Loucy (cell line): ENCODE measurements around the gene CSNK1G2.
A peak's percentile ranks its signal among the peaks of the same experiment; 100 is the strongest.

Source experiments
- H2AFZ ChIP-seq: fragments of 200-600 bp; sonication (generic); 2 replicates; pipeline ENCODE4 v1.6.0; 2016; ENCODE audit warnings: antibody characterized with exemption, mild to moderate bottlenecking, low read length, moderate library complexity
- H3F3A ChIP-seq: fragments of 200-600 bp; 2 replicates; pipeline ENCODE4 v1.6.0; 2016; ENCODE audit warnings: antibody characterized with exemption, low read depth, mild to moderate bottlenecking
- H3K27me3 ChIP-seq: fragments of 200-600 bp; sonication (generic); 2 replicates; pipeline ENCODE4 v1.6.1; 2014; ENCODE audit warnings: low read length, mild to moderate bottlenecking; ENCODE audit not compliant: insufficient read depth, poor library complexity, severe bottlenecking
- H3K36me3 ChIP-seq: fragments of 200-600 bp; sonication (generic); 2 replicates; pipeline ENCODE4 v1.6.1; 2016; ENCODE audit warnings: low read length; ENCODE audit not compliant: insufficient read depth
- H3K4me1 ChIP-seq: fragments of 200-600 bp; sonication (generic); 2 replicates; pipeline ENCODE4 v1.5.1; 2014; ENCODE audit warnings: low read length, mild to moderate bottlenecking; ENCODE audit not compliant: insufficient read depth, poor library complexity, severe bottlenecking
- H3K4me2 ChIP-seq: fragments of 200-600 bp; sonication (generic); 2 replicates; pipeline ENCODE4 v1.6.0; 2014; ENCODE audit warnings: antibody characterized with exemption, low read length, low read depth, mild to moderate bottlenecking; ENCODE audit not compliant: poor library complexity, severe bottlenecking
- H3K4me3 ChIP-seq: fragments of 200-600 bp; sonication (generic); 2 replicates; pipeline ENCODE4 v1.5.1; 2014; ENCODE audit warnings: low read length, mild to moderate bottlenecking, mixed read lengths; ENCODE audit not compliant: poor library complexity, severe bottlenecking
- H3K79me2 ChIP-seq: fragments of 200-600 bp; sonication (generic); 2 replicates; pipeline ENCODE4 v1.6.1; 2014; ENCODE audit warnings: low read length; ENCODE audit not compliant: insufficient read depth
- H3K9ac ChIP-seq: fragments of 200-600 bp; sonication (generic); 2 replicates; pipeline ENCODE4 v1.6.0; 2014; ENCODE audit warnings: mild to moderate bottlenecking, low read depth, low read length, moderate library complexity; ENCODE audit not compliant: poor library complexity, severe bottlenecking
- H3K9me2 ChIP-seq: fragments of 200-600 bp; sonication (generic); replicated peaks from 2 replicates; pipeline ENCODE4 v1.6.1; 2016; ENCODE audit warnings: low read depth, low read length, mixed read lengths
- H3K9me3 ChIP-seq: fragments of 200-600 bp; sonication (generic); 2 replicates; pipeline ENCODE4 v1.6.1; 2014; ENCODE audit warnings: mild to moderate bottlenecking, antibody characterized with exemption, low read length, low read depth; ENCODE audit not compliant: insufficient read depth
- H4K20me1 ChIP-seq: fragments of 200-600 bp; sonication (generic); 2 replicates; pipeline ENCODE4 v1.6.0; 2014; ENCODE audit warnings: antibody characterized with exemption, low read length, mild to moderate bottlenecking; ENCODE audit not compliant: insufficient read depth, poor library complexity, severe bottlenecking
- CTCF ChIP-seq: fragments of 200-600 bp; sonication (generic); conservative IDR thresholded peaks from 2 replicates; pipeline ENCODE4 v1.5.1; 2014; ENCODE audit warnings: mild to moderate bottlenecking, antibody characterized with exemption, low read length
- EZH2phosphoT487 ChIP-seq: fragments of 200-600 bp; IDR thresholded peaks from 2 replicates; pipeline ENCODE4 v1.6.1; 2018; ENCODE audit warnings: antibody characterized with exemption, mild to moderate bottlenecking, moderate library complexity, borderline replicate concordance

The CSNK1G2 gene

GRCh38 chr19:1942078-1942933 is 1.3 kb downstream of the CSNK1G2 start:
- peaks cover 66% of the 10 kb centered on the region for H3K79me2 ChIP-seq
- peaks cover 24% of the 10 kb centered on the region for H3K4me1 ChIP-seq
- TF ChIP-seq CTCF (no peak), EZH2phosphoT487 (no peak)
- H2AFZ ChIP-seq: peak overlapping the region; percentile 24; the same call in 1 of the 2 replicates
- H3K36me3 ChIP-seq: no peaks in the 10 kb centered on the region
- H3K9ac ChIP-seq: peak overlapping the region; percentile 79
- H3F3A ChIP-seq: no peaks in the 10 kb centered on the region; the same call in 1 of the 2 replicates
- peak overlapping the region; percentile 94 for H3K4me2 ChIP-seq
- peaks cover 49% of the 10 kb centered on the region for H4K20me1 ChIP-seq
- H3K4me3 ChIP-seq: peak overlapping the region; percentile 80
- H3K9me2 ChIP-seq: no peaks in the 10 kb centered on the region
- H3K9me3 ChIP-seq: no peaks in the 10 kb centered on the region
- no peaks in the 10 kb centered on the region for H3K27me3 ChIP-seq

- Histone ChIP-seq H3K9ac (peak overlapping the region; percentile 79), H3K36me3 (no peaks in the 10 kb centered on the region), H4K20me1 (peaks cover 57% of the 10 kb centered on the region), H3F3A (no peaks in the 10 kb centered on the region; the same call in 1 of the 2 replicates), H3K27me3 (no peaks in the 10 kb centered on the region), H3K4me3 (peak overlapping the region; percentile 80), H3K9me3 (no peaks in the 10 kb centered on the region), H3K79me2 (peaks cover 73% of the 10 kb centered on the region), H3K4me1 (peaks cover 24% of the 10 kb centered on the region), H3K4me2 (peak overlapping the region; percentile 94), H3K9me2 (no peaks in the 10 kb centered on the region), H2AFZ (no peak overlapping the region)
- TF ChIP-seq EZH2phosphoT487 (no peak), CTCF (no peak)
These were observed 2.1 kb downstream of the CSNK1G2 start for GRCh38 chr19:1942934-1943555.

GRCh38 chr19:1943661-1944087 is 2.7 kb downstream of the CSNK1G2 start:
- H3K4me3 ChIP-seq: peak overlapping the region; percentile 80
- TF ChIP-seq EZH2phosphoT487 (no peak), CTCF (no peak)
- H3K9ac ChIP-seq: peak overlapping the region; percentile 79
- peaks cover 24% of the 10 kb centered on the region for H3K4me1 ChIP-seq
- peaks cover 80% of the 10 kb centered on the region for H3K79me2 ChIP-seq
- peaks cover 62% of the 10 kb centered on the region for H4K20me1 ChIP-seq
- H3K9me3 ChIP-seq: no peaks in the 10 kb centered on the region
- no peaks in the 10 kb centered on the region for H3K36me3 ChIP-seq
- no peaks in the 10 kb centered on the region for H3K27me3 ChIP-seq
- H2AFZ ChIP-seq: no peak overlapping the region
- no peaks in the 10 kb centered on the region for H3K9me2 ChIP-seq
- no peaks in the 10 kb centered on the region; the same call in 1 of the 2 replicates for H3F3A ChIP-seq
- peak overlapping the region; percentile 94 for H3K4me2 ChIP-seq
